PC-3 (cell line): Measurements from ENCODE around the gene SNAP23.

ENCODE experiments used
- EZH2 ChIP-seq: fragments of 300-600 bp; sonication (generic); IDR thresholded peaks from one replicate; pipeline ENCODE4 v1.6.1; 2017; ENCODE audit warnings: antibody characterized with exemption, mild to moderate bottlenecking, low read length; ENCODE audit not compliant: unreplicated experiment
- EZH2phosphoT487 ChIP-seq: fragments of 300-600 bp; sonication (generic); IDR thresholded peaks from 2 replicates; pipeline ENCODE4 v1.6.1; 2018; ENCODE audit warnings: mild to moderate bottlenecking, antibody characterized with exemption, low read length, borderline replicate concordance

GRCh38 chr15:42456971-42457370 lies 38.5 kb upstream of the SNAP23 start:
- no peak for TF ChIP-seq EZH2
- TF ChIP-seq EZH2phosphoT487, result no peak
